Sigmoid colon (tissue), 7 donors: ENCODE results near the gene SNUPN. TPM values are rescaled to one million over a fixed set of nuclear protein-coding genes. Genes with fewer than 3 reads are reported as not detected.
A peak's percentile ranks its signal among the peaks of the same experiment; 100 is the strongest.

Experiments used
- DNase-seq: peaks from one replicate; pipeline ENCODE4 v3.0.0-alpha.2; 2019
- H3K27ac ChIP-seq, 4 donors: fragments of 200-600 bp; sonication (generic); one replicate each; pipeline ENCODE4 v1.5.1; 2016 to 2019; ENCODE audit warnings: mild to moderate bottlenecking in 1 of 4
- H3K27me3 ChIP-seq, 3 donors: fragments of 200-600 bp; sonication (generic); one replicate each; pipeline ENCODE4 v1.5.1; 2019; ENCODE audit warnings: mild to moderate bottlenecking in 1 of 3
- H3K36me3 ChIP-seq, 4 donors: fragments of 200-600 bp; sonication (generic); one replicate each; pipeline ENCODE4 v1.5.1; 2016 to 2019
- H3K4me1 ChIP-seq, 4 donors: fragments of 200-600 bp; sonication (generic); one replicate each; pipeline ENCODE4 v1.5.1; 2017 to 2019
- H3K4me3 ChIP-seq, 4 donors: fragments of 200-600 bp; sonication (generic); one replicate each; pipeline ENCODE4 v1.5.1; 2017 to 2019; ENCODE audit warnings: mild to moderate bottlenecking in 2 of 4, moderate library complexity in 1 of 4
- H3K9me3 ChIP-seq, 4 donors: fragments of 200-600 bp in 3 of 4; sonication (generic) in 3 of 4; one replicate each; pipeline versions ENCODE4 v1.5.1 to v1.6.1; 2013 to 2019
- EP300 ChIP-seq, 4 donors: sonication (generic); formaldehyde crosslinking; IDR thresholded peaks; one replicate each; pipeline ENCODE4 v1.6.1; 2017; ENCODE audit warnings: antibody characterized with exemption in 4 of 4
- POLR2A ChIP-seq, 2 donors: fragments of 450-650 bp; IDR thresholded peaks; one replicate each; pipeline ENCODE4 v1.6.1; 2016; ENCODE audit warnings: antibody characterized with exemption in 2 of 2, mild to moderate bottlenecking in 2 of 2, moderate library complexity in 2 of 2
- POLR2AphosphoS5 ChIP-seq, 4 donors: sonication (generic); formaldehyde crosslinking; IDR thresholded peaks; one replicate each; pipeline ENCODE4 v1.6.1; 2017; ENCODE audit warnings: antibody characterized with exemption in 4 of 4
- WGBS, 2 donors: extraction: QIAGEN DNeasy Blood & Tissue Kit; methylation state at CpG; one replicate each; pipeline ENCODE4 v1.1.7; 2013; 5-methylcytosine and 5-hydroxymethylcytosine counted together
- intact Hi-C: fragments of 100-400 bp; cut with DNase I; formaldehyde crosslinking; loops from one replicate; pipeline ENCODE4 v1.15.1; 2023
- polyA plus RNA-seq, 3 donors: library from polyadenylated mRNA; stranded (reverse); fragments of 200-250 nt; gene quantifications; one replicate each; pipeline ENCODE4 v1.2.3, GENCODE V29; 2013
- total RNA-seq, 4 donors: library from RNA; depleted of rRNA; stranded (reverse); fragments of >200 nt; gene quantifications; one replicate each; pipeline ENCODE4 v1.1.0, GENCODE V29; 2016
- TF ChIP-seq, protein P1 (sequence below), 4 experiments: fragments of 450-650 bp in 3 of 4; fragments of 200-600 bp in 1 of 4; IDR thresholded peaks; one replicate each; pipeline ENCODE4 v1.5.1; 2016 to 2019; ENCODE audit warnings: antibody characterized with exemption in 4 of 4, mild to moderate bottlenecking in 3 of 4, moderate library complexity in 2 of 4
- donor health status: healthy with polysubstance abuse.
- donor health status: Bipolar disorder and iron deficiency.
- donor health status: healthy.

Gene SNUPN
- total and polyA plus RNA-seq, 7 donors, result 15.3 to 28.6 (median 21.6) TPM

DNA sequence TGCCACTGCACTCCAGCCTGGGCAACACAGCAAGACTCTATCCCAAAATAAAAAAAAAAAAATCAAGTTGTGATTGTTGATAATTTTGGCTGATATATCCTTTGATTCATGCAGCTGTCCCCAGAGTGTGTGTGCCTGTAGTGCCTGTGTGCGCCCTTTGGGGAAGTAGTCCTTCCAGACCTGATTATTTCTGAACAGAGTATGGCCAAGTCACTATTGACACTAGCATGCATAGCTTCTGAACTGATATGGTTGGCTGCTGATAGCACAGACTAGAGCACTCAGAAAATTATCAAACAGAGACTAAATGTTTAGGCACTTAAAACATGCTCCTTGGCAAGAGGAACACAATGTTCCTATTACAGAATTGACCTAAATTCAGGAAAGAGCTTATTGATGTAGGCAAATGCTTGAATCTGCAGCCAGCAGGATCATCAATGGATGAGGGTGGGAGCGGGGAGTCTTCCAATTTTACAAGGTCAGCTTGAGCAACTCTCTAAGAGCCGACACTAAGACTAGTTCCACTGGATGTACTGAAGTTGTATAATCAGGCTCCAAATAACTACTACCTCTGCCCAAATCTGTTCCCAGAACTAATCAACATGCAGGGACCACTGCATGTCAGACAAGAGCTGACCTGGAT lies 28.7 kb downstream of the SNUPN start:
- 96 to 98% methylated on average over 3 of the region's 3 CpGs for WGBS, 2 donors
- Histone ChIP-seq H3K27me3 (no peaks in the 10 kb centered on the region), H3K36me3 (peaks cover 13 to 80% (median 23%) of the 10 kb centered on the region in 4 donors), H3K4me1 (peaks cover 0 to 7% (median 3%) of the 10 kb centered on the region in 4 donors), H3K27ac (no peak overlapping the region), H3K4me3 (no peak overlapping the region), H3K9me3 (no peaks in the 10 kb centered on the region)
- TF ChIP-seq, protein P1, sequence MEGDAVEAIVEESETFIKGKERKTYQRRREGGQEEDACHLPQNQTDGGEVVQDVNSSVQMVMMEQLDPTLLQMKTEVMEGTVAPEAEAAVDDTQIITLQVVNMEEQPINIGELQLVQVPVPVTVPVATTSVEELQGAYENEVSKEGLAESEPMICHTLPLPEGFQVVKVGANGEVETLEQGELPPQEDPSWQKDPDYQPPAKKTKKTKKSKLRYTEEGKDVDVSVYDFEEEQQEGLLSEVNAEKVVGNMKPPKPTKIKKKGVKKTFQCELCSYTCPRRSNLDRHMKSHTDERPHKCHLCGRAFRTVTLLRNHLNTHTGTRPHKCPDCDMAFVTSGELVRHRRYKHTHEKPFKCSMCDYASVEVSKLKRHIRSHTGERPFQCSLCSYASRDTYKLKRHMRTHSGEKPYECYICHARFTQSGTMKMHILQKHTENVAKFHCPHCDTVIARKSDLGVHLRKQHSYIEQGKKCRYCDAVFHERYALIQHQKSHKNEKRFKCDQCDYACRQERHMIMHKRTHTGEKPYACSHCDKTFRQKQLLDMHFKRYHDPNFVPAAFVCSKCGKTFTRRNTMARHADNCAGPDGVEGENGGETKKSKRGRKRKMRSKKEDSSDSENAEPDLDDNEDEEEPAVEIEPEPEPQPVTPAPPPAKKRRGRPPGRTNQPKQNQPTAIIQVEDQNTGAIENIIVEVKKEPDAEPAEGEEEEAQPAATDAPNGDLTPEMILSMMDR (IDR thresholded peaks at IDR 0.05), result no peak
- TF ChIP-seq POLR2A (IDR thresholded peaks at IDR 0.05), result no peak
- no peak for TF ChIP-seq POLR2AphosphoS5 (IDR thresholded peaks at IDR 0.05)
- no peak for TF ChIP-seq EP300 (IDR thresholded peaks at IDR 0.05)
- intact Hi-C loops, result no loop called here
- DNase-seq, result no peak

DNA sequence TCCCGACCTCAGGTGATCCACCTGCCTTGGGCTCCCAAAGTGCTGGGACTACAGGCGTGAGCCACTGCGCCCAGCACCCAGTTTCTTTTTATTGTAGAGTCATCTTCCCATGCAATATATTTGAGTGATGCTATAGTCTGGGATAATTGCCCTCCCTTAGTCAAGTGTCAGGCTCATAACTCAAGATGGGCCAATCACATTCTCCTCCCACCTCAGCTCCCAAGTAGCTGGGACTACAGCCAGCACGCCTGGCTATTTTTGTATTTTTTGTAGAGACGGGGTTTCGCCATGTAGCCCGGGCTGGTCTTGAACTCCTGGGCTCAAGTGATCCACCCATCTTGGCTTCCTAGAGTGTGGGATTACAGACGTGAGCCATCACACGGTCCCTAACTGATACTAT lies 31.2 kb downstream of the SNUPN start:
- no peaks in the 10 kb centered on the region for H3K27me3 ChIP-seq
- intact Hi-C loops, result no loop called here
- no peak for DNase-seq
- H3K27ac ChIP-seq, result no peak overlapping the region
- no peak overlapping the region for H3K4me3 ChIP-seq
- H3K36me3 ChIP-seq, result peaks cover 0 to 72% (median 13%) of the 10 kb centered on the region in 4 donors
- H3K9me3 ChIP-seq, result no peaks in the 10 kb centered on the region
- WGBS, 2 donors, result 92 to 96% methylated on average over 9 of the region's 9 CpGs
- TF ChIP-seq POLR2AphosphoS5 (IDR thresholded peaks at IDR 0.05) (peak in 1 of 4 donors; percentile 13), POLR2A (IDR thresholded peaks at IDR 0.05) (no peak), EP300 (IDR thresholded peaks at IDR 0.05) (no peak)
- TF ChIP-seq, protein P1 (IDR thresholded peaks at IDR 0.05), result no peak
- H3K4me1 ChIP-seq, result peaks cover 0 to 5% (median 2%) of the 10 kb centered on the region in 4 donors

DNA sequence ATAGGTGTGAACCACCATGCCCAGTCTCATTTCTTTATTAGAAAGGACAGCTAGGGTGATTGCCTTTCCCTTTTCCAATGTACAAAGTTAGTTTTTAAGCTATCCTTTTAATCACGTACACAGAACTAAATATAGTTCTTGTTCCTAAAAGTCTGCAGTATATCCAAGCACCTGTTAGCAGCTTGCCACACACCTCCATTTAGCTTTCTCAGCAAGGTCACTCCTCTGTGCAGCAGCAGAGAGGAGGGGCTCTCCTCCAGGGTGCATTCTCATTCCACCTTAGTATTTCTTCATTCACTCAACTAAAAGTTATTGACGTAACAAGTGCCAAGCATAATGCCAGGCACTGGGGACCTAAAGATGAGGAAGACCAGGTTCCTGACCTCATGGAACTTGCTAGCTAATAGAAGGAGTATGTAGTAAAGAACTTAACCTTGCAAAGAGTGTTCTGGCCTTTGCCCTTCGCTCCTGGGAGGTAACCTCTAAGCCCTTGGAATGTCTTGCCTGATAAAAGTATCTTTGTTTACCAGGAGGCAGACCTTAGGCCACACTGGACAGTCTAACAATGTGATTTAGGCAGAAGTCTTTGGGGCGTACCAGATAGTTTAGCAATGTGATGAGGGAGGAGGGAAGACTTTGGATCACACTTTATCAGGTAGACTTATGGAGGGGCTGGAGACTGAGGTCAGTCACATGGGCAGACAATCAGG lies 33.7 kb downstream of the SNUPN start:
- intact Hi-C loops, result no loop called here
- Histone ChIP-seq H3K4me3 (no peak overlapping the region), H3K9me3 (no peaks in the 10 kb centered on the region), H3K27ac (no peak overlapping the region), H3K36me3 (peaks cover 0 to 47% (median 3%) of the 10 kb centered on the region in 4 donors), H3K4me1 (no peaks in the 10 kb centered on the region), H3K27me3 (no peaks in the 10 kb centered on the region)
- DNase-seq, result no peak
- 94 to 98% methylated on average over 4 of the region's 4 CpGs for WGBS, 2 donors
- no peak for TF ChIP-seq POLR2AphosphoS5 (IDR thresholded peaks at IDR 0.05)
- TF ChIP-seq EP300 (IDR thresholded peaks at IDR 0.05), result no peak
- TF ChIP-seq POLR2A (IDR thresholded peaks at IDR 0.05), result no peak
- TF ChIP-seq, protein P1 (IDR thresholded peaks at IDR 0.05), result no peak

DNA sequence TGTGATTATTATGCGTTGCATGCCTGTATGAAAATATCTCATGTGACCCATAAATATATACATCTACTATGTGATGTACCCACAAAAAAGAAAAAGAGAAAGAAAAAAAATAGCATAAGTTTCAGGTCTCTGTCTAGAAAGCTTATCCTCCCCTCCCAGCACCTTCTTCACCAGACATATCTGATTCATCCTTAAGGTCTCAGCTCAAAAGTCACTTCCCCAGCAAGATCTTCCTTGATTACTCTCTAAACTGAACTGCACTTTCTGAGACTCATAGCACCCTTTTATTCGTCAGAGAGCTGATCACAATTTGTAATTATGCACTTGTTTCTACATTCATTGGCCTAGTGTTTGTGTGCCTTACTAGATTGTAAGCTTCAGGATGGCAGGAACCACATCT lies 35.3 kb downstream of the SNUPN start:
- peaks cover 0 to 32% (median 0%) of the 10 kb centered on the region in 4 donors for H3K36me3 ChIP-seq
- intact Hi-C loops, result no loop called here

More for the DNA sequence above, 35.3 kb downstream of the SNUPN start:
- no peak overlapping the region for H3K27ac ChIP-seq
- DNase-seq, result no peak
- WGBS, 2 donors, result 91 to 94% methylated on average over 2 of the region's 2 CpGs
- no peak for TF ChIP-seq EP300 (IDR thresholded peaks at IDR 0.05)
- no peak for TF ChIP-seq POLR2A (IDR thresholded peaks at IDR 0.05)
- TF ChIP-seq, protein P1 (IDR thresholded peaks at IDR 0.05), result no peak
- TF ChIP-seq POLR2AphosphoS5 (IDR thresholded peaks at IDR 0.05), result no peak
- no peaks in the 10 kb centered on the region for H3K9me3 ChIP-seq
- H3K4me3 ChIP-seq, result no peak overlapping the region
- no peaks in the 10 kb centered on the region for H3K27me3 ChIP-seq
- no peaks in the 10 kb centered on the region for H3K4me1 ChIP-seq
